CD8-positive, alpha-beta memory T cell (primary cell): ENCODE results near the gene OBSCN. TPM values are rescaled to one million over a fixed set of nuclear protein-coding genes. Genes with fewer than 3 reads are reported as not detected.

Experiments
- CTCF ChIA-PET: fragments of 350-600 bp; sonication (Branson Sonifier 250); formaldehyde crosslinking; loops from one replicate; lab custom pipeline; 2021; ENCODE audit warnings: antibody characterized with exemption; lab: Charles Lee
- POLR2A ChIA-PET: fragments of 350-600 bp; sonication (Branson Sonifier 250); formaldehyde crosslinking; loops from one replicate; lab custom pipeline; 2021; ENCODE audit warnings: antibody characterized with exemption; lab: Charles Lee
- DNase-seq, 5 donors: peaks; one replicate each; pipeline versions ENCODE4 v3.0.0 to v3.0.0-alpha.2; 2020 to 2022; ENCODE audit warnings: mixed read lengths in 1 of 5
- H3K27ac ChIP-seq: one replicate; pipeline ENCODE4 v1.7.0; 2013; ENCODE audit warnings: low read depth, mild to moderate bottlenecking, low read length, moderate library complexity
- H3K27me3 ChIP-seq: 2 replicates; pipeline ENCODE4 v1.7.0; 2013; ENCODE audit warnings: low read length, mild to moderate bottlenecking; ENCODE audit not compliant: insufficient read depth, poor library complexity, severe bottlenecking
- H3K36me3 ChIP-seq: 2 replicates; pipeline ENCODE4 v1.7.0; 2013; ENCODE audit warnings: mild to moderate bottlenecking, low read length, moderate library complexity; ENCODE audit not compliant: insufficient read depth
- H3K4me1 ChIP-seq: 2 replicates; pipeline ENCODE4 v1.7.0; 2013; ENCODE audit warnings: mild to moderate bottlenecking, low read length, moderate library complexity; ENCODE audit not compliant: insufficient read depth
- H3K4me3 ChIP-seq: 2 replicates; pipeline ENCODE4 v1.7.0; 2013; ENCODE audit warnings: mild to moderate bottlenecking, low read length
- H3K9me3 ChIP-seq: 2 replicates; pipeline ENCODE4 v1.7.0; 2013; ENCODE audit warnings: mild to moderate bottlenecking, low read length
- H3K27ac Mint-ChIP-seq, 8 donors: one replicate each; pipeline ENCODE4 v1.8.0; 2020 to 2021; ENCODE audit warnings: mixed read lengths in 8 of 8, mild to moderate bottlenecking in 6 of 8, inconsistent platforms in 3 of 8, moderate library complexity in 3 of 8
- H3K27me3 Mint-ChIP-seq, 2 donors: one replicate each; pipeline ENCODE4 v1.8.0; 2020 to 2021; ENCODE audit warnings: mixed read lengths in 2 of 2, mild to moderate bottlenecking in 1 of 2, moderate library complexity in 1 of 2
- H3K36me3 Mint-ChIP-seq, 3 donors: one replicate each; pipeline ENCODE4 v1.8.0; 2020 to 2021; ENCODE audit warnings: mixed read lengths in 3 of 3, inconsistent platforms in 1 of 3, mild to moderate bottlenecking in 1 of 3
- H3K4me1 Mint-ChIP-seq, 3 donors: one replicate each; pipeline ENCODE4 v1.8.0; 2020 to 2021; ENCODE audit warnings: mixed read lengths in 3 of 3, inconsistent platforms in 1 of 3, mild to moderate bottlenecking in 1 of 3
- H3K4me3 Mint-ChIP-seq, 7 donors: one replicate each; pipeline ENCODE4 v1.8.0; 2020 to 2021; ENCODE audit warnings: mixed read lengths in 7 of 7, mild to moderate bottlenecking in 6 of 7, moderate library complexity in 4 of 7, inconsistent platforms in 2 of 7
- H3K9me3 Mint-ChIP-seq, 5 donors: one replicate each; pipeline ENCODE4 v1.8.0; 2020 to 2022; ENCODE audit warnings: mixed read lengths in 5 of 5, mild to moderate bottlenecking in 3 of 5, moderate library complexity in 2 of 5, inconsistent platforms in 1 of 5
- polyA plus RNA-seq: library from polyadenylated mRNA; unstranded; fragments of 300-500 nt; fragmentation: Illumina TruSeq; gene quantifications from one replicate; pipeline ENCODE4 v1.2.3, GENCODE V29; 2021
- total RNA-seq, 2 experiments: library from RNA; stranded (reverse); gene quantifications; one replicate each; pipeline ENCODE4 v1.2.3, GENCODE V29; 2021

The OBSCN gene
- total and polyA plus RNA-seq, 3 experiments from 2014 or later, result 3.0 to 13.6 (median 10.9) TPM

GRCh38 chr1:228366062-228366865 is 158.4 kb downstream of the OBSCN start:
- Mint-ChIP-seq H3K4me1 (no peaks in the 10 kb centered on the region), H3K27me3 (no peaks in the 10 kb centered on the region), H3K9me3 (no peaks in the 10 kb centered on the region), H3K4me3 (no peak overlapping the region), H3K36me3 (no peaks in the 10 kb centered on the region), H3K27ac (no peak overlapping the region)
- CTCF ChIA-PET, result no interaction called here
- no peak for DNase-seq
- Histone ChIP-seq H3K27me3 (no peaks in the 10 kb centered on the region), H3K4me1 (no peaks in the 10 kb centered on the region), H3K36me3 (no peaks in the 10 kb centered on the region), H3K9me3 (no peaks in the 10 kb centered on the region), H3K4me3 (no peak overlapping the region), H3K27ac (no peak overlapping the region)
- POLR2A ChIA-PET, result no interaction called here

GRCh38 chr1:228366866-228367741 is 159.3 kb downstream of the OBSCN start:
- Histone ChIP-seq H3K36me3 (no peaks in the 10 kb centered on the region), H3K27me3 (no peaks in the 10 kb centered on the region), H3K4me3 (no peak overlapping the region), H3K4me1 (no peaks in the 10 kb centered on the region), H3K9me3 (no peaks in the 10 kb centered on the region), H3K27ac (peak overlapping the region; percentile 25)
- ChIA-PET POLR2A (no interaction called here), CTCF (no interaction called here)
- no peaks in the 10 kb centered on the region for H3K36me3 Mint-ChIP-seq
- H3K27me3 Mint-ChIP-seq, result no peaks in the 10 kb centered on the region
- H3K9me3 Mint-ChIP-seq, result no peaks in the 10 kb centered on the region
- no peak for DNase-seq
- H3K4me3 Mint-ChIP-seq, result no peak overlapping the region
- no peak overlapping the region for H3K27ac Mint-ChIP-seq
- H3K4me1 Mint-ChIP-seq, result no peaks in the 10 kb centered on the region

- Mint-ChIP-seq H3K27ac (no peak overlapping the region), H3K36me3 (no peaks in the 10 kb centered on the region), H3K27me3 (no peaks in the 10 kb centered on the region), H3K4me1 (no peaks in the 10 kb centered on the region), H3K9me3 (no peaks in the 10 kb centered on the region), H3K4me3 (no peak overlapping the region)
- ChIA-PET CTCF (no interaction called here), POLR2A (no interaction called here)
- Histone ChIP-seq H3K27ac (peak overlapping the region; percentile 82), H3K27me3 (no peaks in the 10 kb centered on the region), H3K36me3 (no peaks in the 10 kb centered on the region), H3K4me3 (no peak overlapping the region), H3K4me1 (no peaks in the 10 kb centered on the region), H3K9me3 (no peaks in the 10 kb centered on the region)
- no peak for DNase-seq
Measured at GRCh38 chr1:228367798-228368791, 160.3 kb downstream of the OBSCN start.

- POLR2A ChIA-PET, result no interaction called here
Measured at GRCh38 chr1:228368801-228369607, 161.2 kb downstream of the OBSCN start.

GRCh38 chr1:228369608-228370438 is 162.0 kb downstream of the OBSCN start:
- Mint-ChIP-seq H3K27ac (no peak overlapping the region), H3K4me3 (no peak overlapping the region), H3K9me3 (no peaks in the 10 kb centered on the region), H3K4me1 (no peaks in the 10 kb centered on the region), H3K36me3 (no peaks in the 10 kb centered on the region), H3K27me3 (no peaks in the 10 kb centered on the region)
- Histone ChIP-seq H3K4me1 (no peaks in the 10 kb centered on the region), H3K27ac (peak overlapping the region; percentile 82), H3K27me3 (no peaks in the 10 kb centered on the region), H3K36me3 (no peaks in the 10 kb centered on the region), H3K9me3 (no peaks in the 10 kb centered on the region), H3K4me3 (no peak overlapping the region)
- no peak for DNase-seq
- ChIA-PET POLR2A (no interaction called here), CTCF (no interaction called here)

More at GRCh38 chr1:228368801-228369607, 161.2 kb downstream of the OBSCN start:
- H3K4me1 Mint-ChIP-seq, result no peaks in the 10 kb centered on the region
- no peak overlapping the region for H3K4me3 Mint-ChIP-seq
- H3K27ac Mint-ChIP-seq, result peak overlapping the region in 2 of 8 donors; percentile 47 to 61
- peak overlapping the region; percentile 82 for H3K27ac ChIP-seq
- H3K36me3 ChIP-seq, result no peaks in the 10 kb centered on the region
- H3K4me1 ChIP-seq, result no peaks in the 10 kb centered on the region
- H3K9me3 Mint-ChIP-seq, result no peaks in the 10 kb centered on the region
- no peak for DNase-seq
- no peaks in the 10 kb centered on the region for H3K27me3 ChIP-seq
- no peak overlapping the region for H3K4me3 ChIP-seq
- no peaks in the 10 kb centered on the region for H3K36me3 Mint-ChIP-seq
- CTCF ChIA-PET, result no interaction called here
- no peaks in the 10 kb centered on the region for H3K9me3 ChIP-seq
- no peaks in the 10 kb centered on the region for H3K27me3 Mint-ChIP-seq

GRCh38 chr1:228370439-228370940 is 162.6 kb downstream of the OBSCN start:
- Histone ChIP-seq H3K27ac (peak overlapping the region; percentile 82), H3K9me3 (no peaks in the 10 kb centered on the region), H3K4me3 (no peak overlapping the region), H3K4me1 (no peaks in the 10 kb centered on the region), H3K27me3 (no peaks in the 10 kb centered on the region), H3K36me3 (no peaks in the 10 kb centered on the region)
- no peaks in the 10 kb centered on the region for H3K4me1 Mint-ChIP-seq
- no peak overlapping the region for H3K4me3 Mint-ChIP-seq
- CTCF ChIA-PET, result no interaction called here
- no peak overlapping the region for H3K27ac Mint-ChIP-seq
- POLR2A ChIA-PET, result no interaction called here
- H3K27me3 Mint-ChIP-seq, result no peaks in the 10 kb centered on the region
- H3K36me3 Mint-ChIP-seq, result no peaks in the 10 kb centered on the region
- H3K9me3 Mint-ChIP-seq, result no peaks in the 10 kb centered on the region
- no peak for DNase-seq
